Mammary epithelial cell (primary cell): ENCODE measurements around the gene TUBA1C.

Experiments used
- CTCF ChIP-seq, 2 donors: IDR thresholded peaks in 1 of 2; conservative IDR thresholded peaks in 1 of 2; 2 replicates each; pipeline ENCODE4 v1.5.1; 2011 to 2012; ENCODE audit warnings: inconsistent platforms in 2 of 2, low read length in 2 of 2, mild to moderate bottlenecking in 2 of 2, control low read depth in 1 of 2, low read depth in 1 of 2; ENCODE audit not compliant: insufficient read depth in 1 of 2; ENCODE audit errors: extremely low read depth in 1 of 2
- EZH2 ChIP-seq: IDR thresholded peaks from 2 replicates; pipeline ENCODE4 v1.6.1; 2012; ENCODE audit warnings: low read length, inconsistent platforms, borderline replicate concordance

GRCh38 chr12:49301760-49302159 lies 36.9 kb downstream of the TUBA1C start:
- TF ChIP-seq EZH2 (no peak), CTCF (conservative IDR thresholded peaks at IDR 0.05 in 1 of 2, IDR thresholded peaks at IDR 0.05 in 1 of 2; ENCODE audit: extremely low read depth in 1 of 2, insufficient read depth in 1 of 2, low read depth in 1 of 2, low read length in 2 of 2) (no peak)
